OCI-LY7 (cell line): ENCODE data around the gene HOXC11.

Experiments
- EZH2phosphoT487 ChIP-seq: fragments of 200-600 bp; sonication (generic); IDR thresholded peaks from 2 replicates; pipeline ENCODE4 v1.6.1; 2018; ENCODE audit warnings: low read depth, borderline replicate concordance, mild to moderate bottlenecking, mixed run types, antibody characterized with exemption, low read length, moderate library complexity, mixed read lengths
- TF ChIP-seq, protein P1 (sequence below): fragments of 200-600 bp; sonication (generic); conservative IDR thresholded peaks from 2 replicates; pipeline ENCODE4 v1.5.1; 2014; ENCODE audit warnings: mild to moderate bottlenecking, antibody characterized with exemption, low read length, moderate library complexity, mixed read lengths

DNA sequence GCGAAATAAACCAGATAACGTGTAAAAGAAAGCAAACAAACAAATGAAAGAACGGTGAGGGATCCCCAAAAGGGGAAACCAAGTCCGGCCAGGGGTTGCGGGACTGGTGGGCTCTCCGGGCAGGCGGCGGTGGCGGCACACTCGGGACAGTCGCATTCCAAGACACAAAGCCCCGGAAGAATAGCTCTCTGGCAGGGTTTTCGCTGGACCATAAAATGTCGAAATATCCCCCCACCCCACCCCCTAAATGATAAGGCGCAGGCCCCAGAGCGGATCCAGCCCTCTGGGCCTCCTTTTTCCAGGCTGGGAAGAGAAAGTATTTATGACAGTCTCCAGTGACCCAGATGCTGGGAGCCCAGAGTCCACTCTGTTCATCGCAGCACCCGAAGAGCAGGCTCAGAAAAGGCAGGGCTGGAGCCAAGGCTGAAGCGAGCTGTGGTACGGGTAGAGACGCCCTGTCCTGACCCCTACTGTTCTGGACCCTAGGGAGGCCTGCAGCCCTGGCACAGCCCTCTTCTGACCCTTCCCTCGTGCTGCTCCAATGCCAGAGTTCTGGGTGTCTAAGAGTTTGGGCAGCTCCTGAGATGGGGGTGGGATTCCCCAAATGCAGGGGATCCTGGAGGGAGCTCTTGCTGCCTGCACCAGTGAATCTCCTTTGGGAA is 33.8 kb downstream of the HOXC11 start:
- TF ChIP-seq, protein P1, sequence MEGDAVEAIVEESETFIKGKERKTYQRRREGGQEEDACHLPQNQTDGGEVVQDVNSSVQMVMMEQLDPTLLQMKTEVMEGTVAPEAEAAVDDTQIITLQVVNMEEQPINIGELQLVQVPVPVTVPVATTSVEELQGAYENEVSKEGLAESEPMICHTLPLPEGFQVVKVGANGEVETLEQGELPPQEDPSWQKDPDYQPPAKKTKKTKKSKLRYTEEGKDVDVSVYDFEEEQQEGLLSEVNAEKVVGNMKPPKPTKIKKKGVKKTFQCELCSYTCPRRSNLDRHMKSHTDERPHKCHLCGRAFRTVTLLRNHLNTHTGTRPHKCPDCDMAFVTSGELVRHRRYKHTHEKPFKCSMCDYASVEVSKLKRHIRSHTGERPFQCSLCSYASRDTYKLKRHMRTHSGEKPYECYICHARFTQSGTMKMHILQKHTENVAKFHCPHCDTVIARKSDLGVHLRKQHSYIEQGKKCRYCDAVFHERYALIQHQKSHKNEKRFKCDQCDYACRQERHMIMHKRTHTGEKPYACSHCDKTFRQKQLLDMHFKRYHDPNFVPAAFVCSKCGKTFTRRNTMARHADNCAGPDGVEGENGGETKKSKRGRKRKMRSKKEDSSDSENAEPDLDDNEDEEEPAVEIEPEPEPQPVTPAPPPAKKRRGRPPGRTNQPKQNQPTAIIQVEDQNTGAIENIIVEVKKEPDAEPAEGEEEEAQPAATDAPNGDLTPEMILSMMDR = no peak
- TF ChIP-seq EZH2phosphoT487 = no peak
